ENCODE measurements around the gene CNOT6L.
"Not testable (repeated sequence)": the region's sequence is repeated elsewhere in the genome, so short reads cannot be mapped to it uniquely, and the experiment has no call there.

Gene CNOT6L

GRCh38 chr4:77777135-77777807 is 41.9 kb downstream of the CNOT6L start:
- no peak for DNase-seq

GRCh38 chr4:77776182-77777134 is 42.7 kb downstream of the CNOT6L start:
- DNase-seq = no peak

DNA sequence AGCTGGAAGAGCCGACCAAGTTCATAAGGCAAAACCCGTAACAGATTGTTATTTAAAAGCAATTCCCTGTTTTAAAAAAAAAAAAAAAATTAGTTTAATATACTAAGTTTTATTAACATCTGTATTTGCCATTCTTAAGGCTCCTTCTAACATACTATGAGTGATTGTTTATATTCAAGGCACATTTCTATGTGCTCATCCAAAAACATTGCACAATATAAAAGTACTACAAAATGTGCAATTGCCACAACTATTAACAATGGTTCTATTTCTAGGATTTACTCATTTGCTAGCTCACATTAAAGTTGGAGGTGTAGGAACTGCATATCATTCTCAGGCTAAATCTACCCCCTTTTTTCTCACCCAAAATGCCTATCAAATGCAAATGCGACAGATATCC is 46.1 kb downstream of the CNOT6L start:
- no peak for DNase-seq

GRCh38 chr4:77771566-77771965 is 47.6 kb downstream of the CNOT6L start:
- DNase-seq = no peak

DNA sequence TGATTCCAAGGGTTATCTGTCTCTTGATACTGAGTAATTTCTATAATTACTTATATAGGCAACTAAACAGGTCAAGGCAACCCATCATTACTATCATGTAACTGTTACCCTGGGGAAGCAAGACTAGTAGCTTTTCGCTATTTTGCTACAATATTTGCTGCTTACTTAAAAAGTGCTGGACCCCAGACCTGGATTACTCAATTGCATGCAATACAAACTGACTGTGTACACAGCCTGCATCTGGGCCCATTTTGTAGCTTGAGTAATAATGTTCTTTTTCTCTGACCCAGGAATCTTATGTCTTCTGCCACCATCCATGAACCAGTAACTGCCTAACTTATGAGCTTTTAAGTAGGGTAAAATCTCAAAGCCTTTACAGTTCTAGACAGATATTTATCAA is 53.4 kb downstream of the CNOT6L start:
- DNase-seq = no peak

DNA sequence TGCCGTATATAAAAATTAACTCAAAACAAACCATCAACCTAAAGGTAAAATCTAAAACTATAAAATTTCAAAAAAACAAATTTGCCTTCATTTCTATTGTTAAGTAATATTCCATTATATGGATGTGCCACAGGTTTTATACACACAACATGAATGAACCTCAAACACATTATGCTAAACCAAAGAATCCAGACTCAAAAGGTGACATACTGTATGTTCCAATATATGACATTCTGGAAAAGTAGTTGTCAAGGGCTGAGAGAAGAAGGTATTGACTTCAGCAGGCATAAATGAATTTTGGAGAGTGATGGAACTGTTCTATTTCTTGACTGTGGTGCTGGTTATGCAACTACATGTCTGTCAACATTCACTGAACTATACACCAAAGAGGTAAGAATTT is 56.6 kb downstream of the CNOT6L start:
- DNase-seq = no peak

- no peak for DNase-seq
Observed at GRCh38 chr4:77761595-77761994, 57.6 kb downstream of the CNOT6L start.

- DNase-seq = no peak
Observed at GRCh38 chr4:77758804-77759203, 60.4 kb downstream of the CNOT6L start.

DNA sequence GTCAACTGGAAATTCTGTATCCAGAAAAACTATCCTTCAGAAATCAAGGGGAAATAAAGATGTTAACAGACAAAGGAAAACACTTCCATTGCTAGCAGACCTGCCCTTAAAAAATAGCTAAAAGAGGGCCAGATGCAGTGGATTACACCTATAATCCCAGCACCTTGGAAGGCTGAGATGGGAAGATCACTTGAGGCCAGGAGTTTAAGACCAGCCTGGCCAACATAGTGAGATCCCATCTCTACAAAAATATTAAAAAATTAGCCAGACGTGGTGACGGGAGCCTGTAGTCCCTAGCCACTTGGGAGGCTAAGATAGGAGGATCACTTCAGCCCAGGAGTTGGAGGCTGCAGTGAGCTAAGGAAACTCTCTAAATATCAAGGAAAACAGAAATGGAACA is 67.4 kb downstream of the CNOT6L start:
- DNase-seq = no peak

- DNase-seq = no peak
Observed at GRCh38 chr4:77745792-77746191, 73.4 kb downstream of the CNOT6L start.

DNA sequence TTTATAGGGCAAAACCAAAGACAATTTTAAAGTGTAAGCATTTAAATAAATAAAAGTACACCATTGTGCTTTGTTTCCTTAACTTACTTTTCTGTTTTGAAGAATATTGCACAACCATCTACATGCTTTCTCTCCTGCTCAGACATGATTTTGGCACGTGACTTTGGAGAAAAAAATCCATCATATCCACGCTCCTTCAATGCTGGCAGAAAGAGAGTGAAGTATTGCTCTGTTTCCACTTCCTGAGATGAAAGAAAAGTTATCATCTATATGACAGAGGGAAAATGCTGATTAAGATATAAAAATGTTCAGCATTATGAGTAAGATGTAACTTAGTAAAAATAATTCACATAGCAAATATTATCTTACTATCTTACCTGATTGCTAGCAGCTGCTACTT is 77.1 kb downstream of the CNOT6L start:
- no peak for DNase-seq

- DNase-seq = no peak
Observed at GRCh38 chr4:77740480-77740879, 78.7 kb downstream of the CNOT6L start.

DNA sequence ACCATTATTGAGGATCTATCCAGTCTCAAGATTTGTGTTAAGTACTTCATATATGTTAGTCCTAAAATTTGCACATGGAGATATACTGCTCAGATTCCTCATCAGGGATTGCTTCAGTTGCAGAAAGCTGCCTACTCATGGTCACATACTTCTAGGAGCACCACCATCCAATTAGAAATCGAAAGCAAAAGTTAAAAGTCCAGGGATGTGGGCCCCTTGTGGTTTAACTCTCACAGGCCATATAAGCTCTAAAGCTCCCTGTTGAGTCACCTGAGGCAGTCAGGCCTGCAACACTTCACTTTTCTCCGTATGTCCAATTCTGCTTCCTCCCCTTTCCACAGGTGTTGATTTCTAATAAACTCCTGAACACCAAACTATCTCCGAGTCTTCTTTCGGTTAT is 84.2 kb downstream of the CNOT6L start:
- peak; percentile 53 for DNase-seq

GRCh38 chr4:77731656-77732055 is 87.5 kb downstream of the CNOT6L start:
- no peak for DNase-seq

DNA sequence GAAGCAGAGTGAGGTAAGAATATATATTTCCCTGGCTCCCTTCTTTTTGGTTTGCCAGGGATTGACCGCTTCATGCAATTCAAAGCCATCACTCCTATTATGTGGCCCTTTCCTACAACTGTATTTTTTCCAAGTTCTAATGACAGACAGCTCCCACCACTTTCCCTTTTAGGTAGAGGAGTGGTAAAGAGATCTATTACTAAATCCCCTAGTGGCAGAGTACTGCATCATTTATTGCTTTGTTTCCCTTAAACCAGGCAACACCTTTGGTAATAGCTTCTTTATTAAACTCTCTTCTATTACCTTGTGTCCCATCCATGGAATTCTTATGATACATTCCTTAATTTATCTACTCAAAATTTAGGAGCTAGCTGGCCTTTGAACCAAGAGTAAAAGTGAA is 90.7 kb downstream of the CNOT6L start:
- no peak for DNase-seq

GRCh38 chr4:77721073-77721472 is 98.1 kb downstream of the CNOT6L start:
- DNase-seq = no peak

- not testable (repeated sequence) for DNase-seq
Observed at GRCh38 chr4:77718500-77718899, 100.7 kb downstream of the CNOT6L start.

DNA sequence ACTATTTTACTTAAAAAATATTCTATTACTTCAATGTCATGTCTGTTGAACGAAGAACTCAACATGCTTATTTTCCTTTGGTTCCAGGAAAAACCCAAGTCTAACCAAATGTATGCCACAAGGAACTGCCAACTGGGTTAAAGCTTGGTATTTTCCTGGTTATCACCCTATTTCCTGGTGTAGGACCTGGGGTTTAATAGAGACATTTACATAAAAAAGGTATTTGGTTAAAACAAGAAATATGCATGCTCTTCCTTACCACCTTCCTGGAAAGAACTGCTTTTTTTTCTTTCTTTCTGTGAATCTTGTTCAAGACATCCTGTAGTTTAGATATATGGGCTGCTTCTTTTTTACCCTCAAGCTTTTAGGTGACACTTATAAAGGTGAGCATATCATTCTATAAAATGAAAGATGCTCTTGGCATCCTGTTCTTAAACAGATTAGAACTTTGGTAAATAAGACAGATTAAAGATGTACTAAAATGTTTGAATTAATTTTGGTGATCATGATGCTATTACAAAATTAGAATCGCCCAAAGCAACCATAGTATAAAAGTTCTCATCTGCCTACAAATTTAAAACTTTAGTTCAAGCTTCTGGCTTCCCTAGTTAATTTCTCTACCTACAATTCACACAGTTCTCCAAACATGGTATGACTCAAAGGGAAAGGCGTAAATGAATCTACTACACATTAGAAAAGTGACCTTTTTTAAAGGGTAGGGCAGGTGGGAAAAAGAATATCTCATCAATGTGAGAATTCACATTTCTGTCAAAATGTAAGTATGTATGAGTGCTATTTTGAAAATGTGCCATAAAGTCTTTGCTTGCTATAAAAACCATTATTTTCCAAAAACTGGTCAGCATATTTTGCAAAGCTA is 103.5 kb downstream of the CNOT6L start:
- DNase-seq = no peak

GRCh38 chr4:77714514-77714913 is 104.7 kb downstream of the CNOT6L start:
- no peak for DNase-seq

DNA sequence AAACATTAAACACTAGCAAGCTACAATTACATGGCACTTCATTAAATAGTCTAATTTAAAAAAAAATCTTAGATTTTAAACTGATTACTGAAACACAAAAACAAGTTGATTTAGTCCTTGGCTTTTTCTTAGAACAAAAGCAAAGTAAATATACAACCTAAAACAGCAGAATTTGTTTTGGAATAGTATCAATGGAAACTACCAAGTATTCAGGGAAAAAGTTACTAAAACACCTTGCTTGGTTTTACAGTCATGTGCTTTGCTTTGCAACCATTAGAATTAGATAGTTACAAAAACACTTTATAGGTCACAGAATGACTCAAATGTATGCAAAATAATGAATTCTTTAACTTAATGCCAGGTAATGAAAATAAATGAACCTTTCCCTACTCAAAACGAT is 105.3 kb downstream of the CNOT6L start:
- no peak for DNase-seq

- no peak for DNase-seq
Observed at GRCh38 chr4:77712675-77713074, 106.5 kb downstream of the CNOT6L start.

DNA sequence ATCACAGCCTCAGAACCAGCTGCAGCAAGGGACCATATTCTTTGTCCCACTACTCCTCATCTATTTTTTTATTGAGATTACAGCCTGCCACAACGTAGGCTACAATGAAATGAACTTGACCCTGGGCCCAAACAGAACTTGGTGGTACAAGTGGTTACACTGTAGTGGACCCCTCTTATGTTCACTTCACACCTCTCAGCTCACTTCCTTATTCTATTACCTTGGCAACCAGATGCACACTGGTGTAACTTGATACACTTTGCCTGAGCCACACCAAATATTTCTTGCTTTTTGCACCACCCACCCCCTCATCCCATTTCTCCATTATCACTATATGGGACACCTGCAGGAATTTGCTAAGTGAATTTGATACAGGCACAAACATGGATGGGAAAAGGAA is 107.7 kb downstream of the CNOT6L start:
- no peak for DNase-seq

DNA sequence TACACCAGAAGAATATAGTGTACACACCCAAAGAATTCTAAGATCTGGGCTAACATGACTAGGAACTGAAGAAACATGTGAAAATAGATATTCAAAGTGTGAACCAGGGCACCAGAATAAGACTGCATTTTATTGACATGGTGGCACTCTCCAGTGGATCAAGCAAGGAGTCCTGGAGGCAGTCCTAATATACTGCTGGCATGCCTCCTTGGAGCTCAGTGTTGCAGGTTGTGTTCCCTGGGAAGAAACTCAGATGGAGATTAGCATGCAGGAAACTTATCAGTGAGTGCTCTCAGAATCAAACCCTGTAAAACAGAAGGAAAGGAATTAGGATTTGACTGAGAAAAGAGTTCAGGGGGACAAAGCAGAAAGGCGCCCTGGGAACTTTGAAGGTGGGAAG is 108.5 kb downstream of the CNOT6L start:
- no peak for DNase-seq
